Fibroblast of skin of abdomen (primary cell): ENCODE results near the gene OPN1MW3. TPM values are rescaled to one million over a fixed set of nuclear protein-coding genes. Genes with fewer than 3 reads are reported as not detected.
"Not testable (repeated sequence)": the region's sequence is repeated elsewhere in the genome, so short reads cannot be mapped to it uniquely, and the experiment has no call there.

Experiments used
- DNase-seq: peaks from one replicate; pipeline ENCODE4 v3.0.0-alpha.2; 2013
- polyA plus RNA-seq, 2 experiments: library from polyadenylated mRNA; unstranded; fragments of 120-200 nt; gene quantifications; one replicate each; pipeline ENCODE4 v1.2.1, GENCODE V29; 2013; ENCODE audit not compliant: insufficient read length in 2 of 2

Gene OPN1MW3
- not detected for polyA plus RNA-seq (2013, experiment 1 of 2; ENCODE audit: insufficient read length)
- polyA plus RNA-seq (2013, experiment 2 of 2; ENCODE audit: insufficient read length) = not detected

DNA sequence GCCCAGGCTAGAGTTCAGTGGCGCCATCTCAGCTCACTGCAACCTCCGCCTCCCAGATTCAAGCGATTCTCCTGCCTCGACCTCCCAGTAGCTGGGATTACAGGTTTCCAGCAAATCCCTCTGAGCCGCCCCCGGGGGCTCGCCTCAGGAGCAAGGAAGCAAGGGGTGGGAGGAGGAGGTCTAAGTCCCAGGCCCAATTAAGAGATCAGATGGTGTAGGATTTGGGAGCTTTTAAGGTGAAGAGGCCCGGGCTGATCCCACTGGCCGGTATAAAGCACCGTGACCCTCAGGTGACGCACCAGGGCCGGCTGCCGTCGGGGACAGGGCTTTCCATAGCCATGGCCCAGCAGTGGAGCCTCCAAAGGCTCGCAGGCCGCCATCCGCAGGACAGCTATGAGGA is at the start of gene OPN1MW3:
TSS of gene OPN1MW3 (plus strand) at position 301 of the 400 bp plus-strand sequence. CDS start at position 339, 38 bp downstream.
- DNase-seq = not testable (repeated sequence)

GRCh38 chrX:154209670-154210418 is 47.5 kb upstream of the OPN1MW3 start:
- not testable (repeated sequence) for DNase-seq

DNA sequence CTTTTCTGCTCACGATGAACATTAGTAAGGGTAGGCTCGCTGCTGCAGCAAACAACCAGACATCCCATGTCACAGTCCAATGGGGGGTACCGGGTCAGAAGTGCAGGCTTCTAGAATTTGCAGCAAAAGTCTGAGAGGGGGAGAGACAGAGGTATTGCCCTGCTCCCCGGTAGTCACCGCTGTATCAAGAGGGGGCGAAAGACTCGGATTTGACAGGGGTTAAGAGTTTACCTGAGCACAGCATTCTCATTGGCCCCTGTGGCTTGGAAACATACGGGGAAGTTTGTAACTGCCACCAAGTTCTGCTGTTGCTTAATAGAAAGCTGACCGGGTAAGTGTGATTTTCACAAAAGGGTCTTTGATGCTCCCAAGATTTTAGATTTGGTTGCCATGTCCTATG is 46.3 kb upstream of the OPN1MW3 start:
- not testable (repeated sequence) for DNase-seq

DNA sequence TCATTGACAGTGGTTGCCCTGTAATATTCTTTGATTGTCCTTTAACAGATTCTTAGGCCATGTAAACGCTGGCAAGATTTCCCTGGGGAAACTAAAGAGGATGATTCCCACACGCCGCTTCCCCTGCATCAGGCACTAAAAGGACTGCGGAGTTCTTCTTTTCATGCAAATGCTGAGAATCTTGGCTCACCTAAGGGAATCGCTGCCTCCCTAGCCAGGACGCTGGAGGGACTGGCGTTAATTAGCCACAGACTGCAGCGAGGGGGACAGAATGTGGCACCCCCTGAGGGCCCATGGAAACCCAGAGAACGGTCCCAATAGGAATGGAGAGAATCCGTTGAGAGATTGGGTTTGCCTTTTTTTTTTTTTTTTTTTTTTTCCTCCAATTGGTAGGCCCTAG is 45.9 kb upstream of the OPN1MW3 start:
- not testable (repeated sequence) for DNase-seq

GRCh38 chrX:154219456-154219855 is 37.9 kb upstream of the OPN1MW3 start, which contains the start of gene OPN1MW2:
TSS of gene OPN1MW2 (plus strand) at chrX:154219756. CDS start at chrX:154219816, 60 bp downstream.
- DNase-seq = not testable (repeated sequence)

DNA sequence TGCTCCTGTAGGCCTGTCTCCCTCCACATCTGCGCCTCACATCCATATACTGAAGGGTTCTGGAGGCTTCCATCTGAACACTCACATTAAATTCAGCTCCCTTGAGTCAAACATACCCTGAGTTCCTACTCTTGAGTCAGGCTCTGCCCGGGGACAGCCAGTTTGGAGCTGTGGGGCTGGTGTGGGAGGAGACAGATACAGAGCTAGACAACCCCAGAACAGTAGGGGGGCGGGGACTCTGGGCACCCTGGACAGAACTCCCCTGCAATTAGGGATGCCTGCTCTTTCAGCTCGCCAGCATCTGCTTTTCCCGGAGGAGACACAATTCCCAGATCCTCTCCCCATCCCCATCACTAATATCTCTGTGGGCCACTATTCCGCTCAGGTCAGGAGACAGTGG is 32.1 kb upstream of the OPN1MW3 start:
- not testable (repeated sequence) for DNase-seq

GRCh38 chrX:154226706-154227105 is 30.7 kb upstream of the OPN1MW3 start:
- DNase-seq = not testable (repeated sequence)

DNA sequence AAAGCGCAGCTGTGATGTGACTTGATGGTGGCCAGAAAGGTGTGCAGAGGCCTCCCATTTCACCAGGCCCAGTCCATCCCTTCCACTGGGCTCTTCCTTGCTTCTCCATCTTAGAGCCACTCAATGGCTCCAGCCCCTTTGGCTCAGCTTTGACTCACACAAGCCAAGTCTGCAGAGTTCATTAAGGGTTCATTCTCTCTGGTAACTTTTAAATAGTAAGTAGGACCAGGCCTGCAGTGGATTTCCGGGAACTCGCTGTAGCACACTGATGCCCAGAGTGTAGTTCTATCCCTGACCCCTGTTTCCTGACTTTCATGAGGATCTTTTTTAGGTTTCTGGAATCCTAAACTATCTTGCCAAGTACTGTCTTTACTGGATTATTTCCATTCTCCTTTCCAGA is 25.9 kb upstream of the OPN1MW3 start:
- DNase-seq = not testable (repeated sequence)

GRCh38 chrX:154233620-154234019 is 23.8 kb upstream of the OPN1MW3 start:
- not testable (repeated sequence) for DNase-seq

- DNase-seq = not testable (repeated sequence)
These were observed 18.3 kb upstream of the OPN1MW3 start for GRCh38 chrX:154238939-154239559.

DNA sequence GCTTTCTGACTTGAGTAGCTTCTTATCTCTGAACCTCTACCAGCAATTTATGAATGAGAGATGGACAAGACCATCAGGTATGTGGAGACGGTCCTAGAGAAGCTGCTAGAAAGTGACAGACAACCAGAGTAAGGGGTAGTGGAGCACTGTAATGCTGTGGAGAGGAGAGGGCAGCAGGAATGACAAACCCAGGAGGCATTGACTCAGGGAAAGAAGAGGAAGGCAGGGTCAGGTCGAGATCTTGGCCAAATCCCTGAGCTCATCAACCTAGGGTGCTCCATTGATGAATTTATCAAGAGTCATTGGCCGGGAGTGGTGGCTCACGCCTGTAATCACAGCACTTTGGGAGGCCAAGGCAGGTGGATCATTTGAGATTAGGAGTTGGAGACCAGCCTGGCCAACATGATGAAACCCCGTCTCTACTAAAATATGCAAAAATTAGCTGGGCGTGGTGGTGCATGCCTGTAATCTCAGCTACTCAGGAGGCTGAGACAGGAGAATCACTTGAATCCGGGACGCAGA is 17.3 kb upstream of the OPN1MW3 start:
- not testable (repeated sequence) for DNase-seq

DNA sequence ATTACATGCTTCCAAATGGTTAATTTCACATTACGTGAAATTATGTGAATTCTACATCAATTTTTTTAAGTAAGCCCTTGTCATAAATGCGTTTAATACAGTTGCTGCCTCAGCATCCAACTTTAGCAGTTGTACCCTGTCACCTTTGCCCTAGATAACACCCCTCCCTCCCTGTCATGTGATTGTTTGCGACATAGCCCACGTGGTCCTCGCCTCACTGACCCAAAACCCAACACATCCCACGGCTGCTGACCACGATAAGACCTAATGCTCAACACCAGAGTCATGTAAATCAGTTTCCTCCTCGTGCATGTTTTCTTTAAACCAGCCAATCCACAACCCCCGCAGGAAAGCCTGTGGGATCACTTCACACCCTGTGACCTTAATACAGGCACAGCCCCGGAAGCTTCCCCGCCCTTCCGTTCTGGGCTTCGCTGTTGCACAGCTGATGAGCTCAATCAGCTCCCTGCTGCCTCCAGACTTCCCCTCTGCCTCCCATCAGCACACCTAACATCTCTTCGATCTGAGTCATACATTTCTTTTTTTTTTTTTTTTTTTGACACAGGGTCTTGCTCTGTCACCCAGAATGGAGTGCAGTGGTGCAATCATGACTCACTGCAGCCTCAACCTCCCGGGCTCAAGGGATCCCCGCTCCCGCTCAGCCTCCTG is 9.9 kb upstream of the OPN1MW3 start:
- DNase-seq = not testable (repeated sequence)

DNA sequence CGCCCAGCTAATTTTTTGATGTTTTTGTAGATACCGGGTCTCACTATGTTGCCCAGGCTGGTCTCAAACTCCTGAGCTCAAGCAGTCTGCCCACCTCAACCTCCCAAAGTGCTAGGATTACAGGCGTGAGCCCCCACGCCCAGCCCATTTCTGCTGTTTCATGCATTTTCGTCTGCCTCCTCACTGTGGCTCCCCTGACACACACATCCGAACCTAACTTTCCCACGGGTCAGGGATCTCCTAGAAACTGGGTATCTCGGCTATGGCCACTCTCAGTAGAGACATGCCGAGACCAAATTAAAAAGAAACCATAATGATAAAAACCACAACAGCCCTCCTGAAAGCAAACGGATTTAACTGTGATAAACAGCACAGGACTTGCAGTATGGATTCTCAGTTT is 9.3 kb upstream of the OPN1MW3 start:
- DNase-seq = not testable (repeated sequence)

- not testable (repeated sequence) for DNase-seq
These were observed 1.3 kb downstream of the OPN1MW3 start for GRCh38 chrX:154258711-154259110.

DNA sequence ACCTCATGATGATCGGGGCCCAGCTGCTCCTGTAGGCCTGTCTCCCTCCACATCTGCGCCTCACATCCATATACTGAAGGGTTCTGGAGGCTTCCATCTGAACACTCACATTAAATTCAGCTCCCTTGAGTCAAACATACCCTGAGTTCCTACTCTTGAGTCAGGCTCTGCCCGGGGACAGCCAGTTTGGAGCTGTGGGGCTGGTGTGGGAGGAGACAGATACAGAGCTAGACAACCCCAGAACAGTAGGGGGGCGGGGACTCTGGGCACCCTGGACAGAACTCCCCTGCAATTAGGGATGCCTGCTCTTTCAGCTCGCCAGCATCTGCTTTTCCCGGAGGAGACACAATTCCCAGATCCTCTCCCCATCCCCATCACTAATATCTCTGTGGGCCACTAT is 5.7 kb downstream of the OPN1MW3 start:
- DNase-seq = not testable (repeated sequence)

DNA sequence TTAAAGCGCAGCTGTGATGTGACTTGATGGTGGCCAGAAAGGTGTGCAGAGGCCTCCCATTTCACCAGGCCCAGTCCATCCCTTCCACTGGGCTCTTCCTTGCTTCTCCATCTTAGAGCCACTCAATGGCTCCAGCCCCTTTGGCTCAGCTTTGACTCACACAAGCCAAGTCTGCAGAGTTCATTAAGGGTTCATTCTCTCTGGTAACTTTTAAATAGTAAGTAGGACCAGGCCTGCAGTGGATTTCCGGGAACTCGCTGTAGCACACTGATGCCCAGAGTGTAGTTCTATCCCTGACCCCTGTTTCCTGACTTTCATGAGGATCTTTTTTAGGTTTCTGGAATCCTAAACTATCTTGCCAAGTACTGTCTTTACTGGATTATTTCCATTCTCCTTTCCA is 11.9 kb downstream of the OPN1MW3 start:
- not testable (repeated sequence) for DNase-seq

DNA sequence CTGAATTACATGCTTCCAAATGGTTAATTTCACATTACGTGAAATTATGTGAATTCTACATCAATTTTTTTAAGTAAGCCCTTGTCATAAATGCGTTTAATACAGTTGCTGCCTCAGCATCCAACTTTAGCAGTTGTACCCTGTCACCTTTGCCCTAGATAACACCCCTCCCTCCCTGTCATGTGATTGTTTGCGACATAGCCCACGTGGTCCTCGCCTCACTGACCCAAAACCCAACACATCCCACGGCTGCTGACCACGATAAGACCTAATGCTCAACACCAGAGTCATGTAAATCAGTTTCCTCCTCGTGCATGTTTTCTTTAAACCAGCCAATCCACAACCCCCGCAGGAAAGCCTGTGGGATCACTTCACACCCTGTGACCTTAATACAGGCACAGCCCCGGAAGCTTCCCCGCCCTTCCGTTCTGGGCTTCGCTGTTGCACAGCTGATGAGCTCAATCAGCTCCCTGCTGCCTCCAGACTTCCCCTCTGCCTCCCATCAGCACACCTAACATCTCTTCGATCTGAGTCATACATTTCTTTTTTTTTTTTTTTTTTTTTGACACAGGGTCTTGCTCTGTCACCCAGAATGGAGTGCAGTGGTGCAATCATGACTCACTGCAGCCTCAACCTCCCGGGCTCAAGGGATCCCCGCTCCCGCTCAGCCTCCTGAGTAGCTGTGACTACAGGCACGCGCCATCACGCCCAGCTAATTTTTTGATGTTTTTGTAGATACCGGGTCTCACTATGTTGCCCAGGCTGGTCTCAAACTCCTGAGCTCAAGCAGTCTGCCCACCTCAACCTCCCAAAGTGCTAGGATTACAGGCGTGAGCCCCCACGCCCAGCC is 27.3 kb downstream of the OPN1MW3 start:
- not testable (repeated sequence) for DNase-seq

- DNase-seq = not testable (repeated sequence)
These were observed 29.0 kb downstream of the OPN1MW3 start for GRCh38 chrX:154286406-154286805.

GRCh38 chrX:154294791-154295574 is 37.6 kb downstream of the OPN1MW3 start, which contains the start of gene TEX28:
TSS of gene TEX28 (minus strand) at chrX:154295124. CDS start at chrX:154292117, 3,007 bp downstream.
- no peak for DNase-seq

- DNase-seq = no peak
These were observed 38.4 kb downstream of the OPN1MW3 start, which contains the start of gene TKTL1 for GRCh38 chrX:154295664-154296310. TSS of gene TKTL1 (plus strand) at chrX:154295795. CDS start at chrX:154295860, 65 bp downstream.
